Measurements from ENCODE around the gene GRIA3.

The GRIA3 gene

GRCh38 chrX:123481913-123482851, 298.1 kb downstream of the GRIA3 start:
- no peak for DNase-seq (ENCODE audit: low spot score)
- POLR2A ChIA-PET (ENCODE audit: low non-redundant PET), result no interaction called here
- CTCF ChIA-PET, result interaction anchor here (0.6 kb wide), 1 partner anchor 80 kb away, joined by 3 read pairs; no protein-coding TSS in a partner anchor
- TF ChIP-seq CTCF (conservative IDR thresholded peaks at IDR 0.05; ENCODE audit: low read depth), result no peak
- no peak overlapping the region for H3K27ac ChIP-seq

GRCh38 chrX:123486297-123486696, 302.2 kb downstream of the GRIA3 start:
- no peak overlapping the region for H3K27ac ChIP-seq
- CTCF ChIA-PET, result no interaction called here
- POLR2A ChIA-PET (ENCODE audit: low non-redundant PET), result no interaction called here
- DNase-seq (ENCODE audit: low spot score), result no peak
- no peak for TF ChIP-seq CTCF (conservative IDR thresholded peaks at IDR 0.05; ENCODE audit: low read depth)

- no peak overlapping the region for H3K27ac ChIP-seq
- CTCF ChIA-PET, result no interaction called here
- no peak for TF ChIP-seq CTCF (conservative IDR thresholded peaks at IDR 0.05; ENCODE audit: low read depth)
- DNase-seq (ENCODE audit: low spot score), result no peak
- POLR2A ChIA-PET (ENCODE audit: low non-redundant PET), result no interaction called here
Observed at GRCh38 chrX:123487236-123487635, 303.2 kb downstream of the GRIA3 start.

- TF ChIP-seq CTCF (conservative IDR thresholded peaks at IDR 0.05; ENCODE audit: low read depth), result no peak
- ChIA-PET POLR2A (ENCODE audit: low non-redundant PET) (no interaction called here), CTCF (no interaction called here)
- no peak overlapping the region for H3K27ac ChIP-seq
- DNase-seq (ENCODE audit: low spot score), result no peak
Observed at GRCh38 chrX:123487669-123488068, 303.6 kb downstream of the GRIA3 start.

GRCh38 chrX:123489011-123489410, 304.9 kb downstream of the GRIA3 start:
- POLR2A ChIA-PET (ENCODE audit: low non-redundant PET), result no interaction called here
- TF ChIP-seq CTCF (conservative IDR thresholded peaks at IDR 0.05; ENCODE audit: low read depth), result no peak
- DNase-seq (ENCODE audit: low spot score), result no peak
- H3K27ac ChIP-seq, result no peak overlapping the region
- CTCF ChIA-PET, result no interaction called here

- CTCF ChIA-PET, result interaction anchor here (0.6 kb wide), 1 partner anchor 842 kb away, joined by 3 read pairs; no protein-coding TSS in a partner anchor
- TF ChIP-seq CTCF (conservative IDR thresholded peaks at IDR 0.05; ENCODE audit: low read depth), result no peak
- POLR2A ChIA-PET (ENCODE audit: low non-redundant PET), result no interaction called here
- no peak for DNase-seq (ENCODE audit: low spot score)
- no peak overlapping the region for H3K27ac ChIP-seq
Observed at GRCh38 chrX:123493857-123494256, 309.8 kb downstream of the GRIA3 start.
